MM.1S (cell line): ENCODE results near the gene CLEC16A.

Experiments
- CTCF ChIP-seq: fragments of 300-600 bp; sonication (generic); IDR thresholded peaks from 2 replicates; pipeline ENCODE4 v1.5.1; 2016; ENCODE audit warnings: antibody characterized with exemption, low read length, mixed read lengths
- EZH2 ChIP-seq: fragments of 300-600 bp; sonication (generic); optimal IDR thresholded peaks from 2 replicates; pipeline ENCODE3; 2017; ENCODE audit warnings: low read depth, mild to moderate bottlenecking, antibody characterized with exemption, low read length, mixed read lengths
- EZH2phosphoT487 ChIP-seq: fragments of 300-600 bp; sonication (generic); IDR thresholded peaks from 2 replicates; pipeline ENCODE4 v1.6.1; 2018; ENCODE audit warnings: antibody characterized with exemption, low read length

GRCh38 chr16:11133344-11133943 is 189.1 kb downstream of the CLEC16A start:
- TF ChIP-seq EZH2 (no peak), CTCF (no peak), EZH2phosphoT487 (no peak)
